ENCODE measurements around the gene GDPD1.
"Not testable (repeated sequence)": the region's sequence is repeated elsewhere in the genome, so short reads cannot be mapped to it uniquely, and the experiment has no call there.

Gene GDPD1

DNA sequence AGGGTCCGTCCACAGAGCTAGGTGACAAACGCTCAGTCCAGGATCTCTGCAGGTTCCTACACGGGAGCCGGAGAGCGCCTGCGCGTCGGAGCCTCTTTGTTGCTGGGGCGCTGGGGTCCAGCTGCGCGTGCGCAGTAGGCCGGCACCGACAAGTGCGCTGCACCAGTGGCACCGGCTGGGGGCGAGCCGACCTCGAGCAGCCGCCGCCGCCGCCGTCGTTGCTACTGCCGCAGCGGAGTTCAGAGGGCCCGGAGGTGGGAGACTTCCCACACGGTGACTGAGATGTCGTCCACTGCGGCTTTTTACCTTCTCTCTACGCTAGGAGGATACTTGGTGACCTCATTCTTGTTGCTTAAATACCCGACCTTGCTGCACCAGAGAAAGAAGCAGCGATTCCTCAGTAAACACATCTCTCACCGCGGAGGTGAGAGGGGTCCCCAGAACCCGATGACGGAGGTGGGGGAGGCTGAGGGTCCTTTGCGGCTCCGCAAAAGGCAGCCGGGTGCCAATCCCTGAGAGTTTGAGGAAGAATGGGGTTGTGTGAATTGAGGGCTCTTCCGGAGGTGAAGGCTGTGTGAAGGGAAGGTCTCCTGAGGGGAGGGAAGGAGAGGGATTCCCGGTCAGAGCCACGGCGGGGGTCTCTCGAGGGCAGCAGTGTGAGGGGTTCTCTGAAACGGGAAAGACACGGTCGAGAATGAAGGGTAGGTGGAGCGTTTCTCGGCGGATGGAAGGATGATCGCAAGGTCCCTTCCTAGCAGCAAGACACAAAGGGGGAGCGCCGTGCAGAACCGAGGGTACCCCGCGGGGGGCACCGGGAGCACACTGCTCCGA lies at the start of gene GDPD1:
Gene GDPD1, plus strand, starts transcription at position 184 of the 831 bp plus-strand sequence. Its CDS starts 99 bp downstream, at position 283.
- peak; percentile 50 for DNase-seq (ENCODE audit: low read depth, low spot score)
- peak within 1 kb of the TSS; percentile 13 for H3K27ac ChIP-seq

DNA sequence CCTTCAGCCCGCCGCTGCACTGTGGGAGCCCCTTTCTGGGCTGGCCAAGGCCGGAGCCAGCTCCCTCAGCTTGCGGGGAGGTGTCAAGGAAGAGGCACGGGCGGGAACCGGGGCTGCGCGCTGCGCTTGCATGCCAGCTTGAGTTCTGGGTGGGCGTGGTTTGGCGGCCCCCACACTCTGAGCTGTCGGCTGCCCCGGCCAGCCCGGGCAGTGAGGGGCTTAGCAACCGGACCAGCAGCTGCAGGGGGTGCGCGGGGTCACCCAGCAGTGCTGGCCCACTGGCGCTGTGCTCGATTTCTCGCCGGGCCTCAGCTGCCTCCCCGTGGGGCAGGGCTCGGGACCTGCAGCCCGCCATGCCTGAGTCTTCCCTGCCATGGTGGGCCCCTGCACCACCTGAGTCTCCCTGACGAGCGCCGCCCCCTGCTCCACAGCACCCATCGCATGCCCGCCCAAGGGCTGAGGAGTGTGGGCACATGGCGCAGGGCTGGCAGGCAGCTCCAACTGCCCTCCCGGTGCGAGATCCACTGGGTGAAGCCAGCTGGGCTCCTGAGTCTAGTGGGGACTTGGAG lies 47.8 kb upstream of the GDPD1 start:
- DNase-seq (ENCODE audit: low read depth, low spot score) = no peak
- no peak overlapping the region for H3K27ac ChIP-seq

DNA sequence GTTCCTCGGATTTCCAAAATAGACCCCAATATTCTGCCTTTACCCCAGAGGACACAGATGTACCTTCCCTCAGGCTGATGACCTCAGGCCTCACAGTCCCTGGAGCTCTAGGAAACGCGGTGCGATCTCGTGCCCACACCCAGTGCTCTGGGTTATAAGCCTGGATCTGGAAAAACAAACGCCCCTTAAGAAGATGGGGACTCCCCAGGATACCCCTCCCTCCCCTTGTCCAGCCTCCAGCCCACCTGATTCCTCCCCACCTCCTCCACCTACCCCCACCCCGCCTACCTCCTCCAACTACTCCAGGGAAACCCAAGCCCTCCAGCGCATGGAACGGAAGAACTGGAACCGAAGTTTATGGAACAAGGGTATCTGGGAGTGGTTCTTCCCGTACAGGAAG lies 45.6 kb upstream of the GDPD1 start:
- H3K27ac ChIP-seq = no peak overlapping the region
- no peak for DNase-seq (ENCODE audit: low read depth, low spot score)

DNA sequence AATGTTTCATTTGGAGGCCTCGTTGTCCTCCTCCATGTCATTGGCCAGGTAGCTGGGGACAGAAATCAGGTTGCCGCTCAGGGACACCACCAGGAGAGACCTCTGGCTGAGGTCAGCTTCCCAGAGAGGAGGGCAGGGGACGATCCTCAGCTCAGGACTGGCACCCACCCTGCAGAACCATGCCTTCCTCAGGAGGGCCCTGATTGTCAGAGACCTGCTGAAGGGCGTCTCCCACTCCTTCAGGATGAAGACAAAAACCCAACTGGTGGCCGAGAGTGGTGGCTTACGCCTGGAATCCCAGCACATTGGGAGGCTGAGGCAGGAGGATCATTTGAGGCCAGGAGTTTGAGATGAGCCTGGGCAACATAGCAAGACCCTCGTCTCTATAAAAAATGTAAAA lies 45.2 kb upstream of the GDPD1 start:
- no peak overlapping the region for H3K27ac ChIP-seq
- DNase-seq (ENCODE audit: low read depth, low spot score) = no peak

DNA sequence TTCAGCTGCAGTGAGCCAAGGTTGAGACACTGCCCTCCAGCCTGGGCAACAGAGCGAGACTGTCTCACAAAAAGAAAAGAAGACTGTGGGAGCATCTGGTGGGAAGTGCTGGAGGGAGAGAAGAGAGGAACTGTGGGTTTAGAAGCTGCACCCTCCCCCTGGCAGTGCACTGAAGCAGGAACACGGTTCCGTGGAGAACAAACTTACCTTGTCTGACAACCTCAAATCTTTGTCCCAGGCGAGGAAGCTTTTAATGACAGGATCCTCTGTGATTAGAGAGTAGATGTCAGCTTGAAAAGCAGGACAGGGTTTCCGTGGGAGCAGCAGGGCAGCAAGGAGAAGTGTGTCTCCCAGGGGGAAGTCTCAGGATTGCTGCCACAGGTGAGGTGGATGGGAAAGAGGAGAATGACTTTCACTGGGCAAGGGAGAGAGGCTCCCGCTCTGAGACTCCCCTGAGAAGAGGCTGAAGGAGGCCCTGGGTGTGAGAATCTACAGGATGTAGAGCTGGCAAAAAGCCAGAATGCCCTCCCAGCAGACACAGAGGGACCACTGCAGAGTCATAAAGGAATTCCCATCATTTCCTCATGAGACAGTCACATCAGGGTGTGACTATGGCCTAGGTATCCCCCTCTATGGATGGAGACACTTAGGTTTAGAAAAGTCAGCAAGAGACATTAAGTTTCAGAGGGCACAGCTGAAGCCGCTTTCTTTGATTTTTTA lies 41.9 kb upstream of the GDPD1 start:
- H3K27ac ChIP-seq = no peak overlapping the region
- no peak for DNase-seq (ENCODE audit: low read depth, low spot score)

DNA sequence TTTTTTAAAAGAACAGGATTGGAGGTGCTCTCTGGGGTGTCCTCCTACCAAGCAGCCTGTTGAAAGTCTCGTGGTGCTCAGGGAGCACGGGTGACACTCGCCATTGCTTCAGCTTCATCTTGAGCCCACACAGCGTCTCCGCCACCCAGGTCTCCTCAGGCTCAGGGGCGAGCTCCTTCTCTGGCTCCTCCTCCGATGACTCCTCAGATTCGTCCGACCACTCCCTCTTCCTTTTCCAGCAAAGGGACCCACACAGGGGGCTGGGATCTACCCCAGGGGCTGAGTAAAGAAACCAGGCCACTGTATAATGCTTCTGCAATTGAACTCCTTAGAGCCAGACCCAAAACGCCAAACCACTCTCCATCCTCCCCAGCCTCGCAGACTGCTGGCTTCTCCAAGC lies 40.7 kb upstream of the GDPD1 start:
- H3K27ac ChIP-seq; DNase-seq (ENCODE audit: low read depth, low spot score): not testable (repeated sequence)

DNA sequence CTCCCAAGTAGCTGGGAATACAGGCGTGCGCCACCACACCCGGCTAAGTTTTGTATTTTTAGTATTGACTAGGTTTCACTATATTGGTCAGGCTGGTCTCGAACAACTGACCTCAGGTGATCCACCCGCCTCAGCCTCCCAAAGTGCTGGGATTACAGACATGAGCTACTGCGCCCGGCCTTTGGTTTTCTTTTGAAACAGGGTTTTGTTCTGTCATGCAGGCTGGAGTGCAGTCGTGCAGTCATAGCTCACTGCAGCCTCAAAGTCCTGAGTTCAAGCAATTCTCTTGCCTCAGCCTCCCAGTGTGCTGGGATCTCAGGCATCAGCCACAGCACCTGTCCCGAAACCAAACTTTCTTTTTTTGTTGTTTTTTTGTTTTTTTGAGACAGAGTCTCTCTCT lies 39.7 kb upstream of the GDPD1 start:
- no peak overlapping the region for H3K27ac ChIP-seq
- DNase-seq (ENCODE audit: low read depth, low spot score) = no peak

DNA sequence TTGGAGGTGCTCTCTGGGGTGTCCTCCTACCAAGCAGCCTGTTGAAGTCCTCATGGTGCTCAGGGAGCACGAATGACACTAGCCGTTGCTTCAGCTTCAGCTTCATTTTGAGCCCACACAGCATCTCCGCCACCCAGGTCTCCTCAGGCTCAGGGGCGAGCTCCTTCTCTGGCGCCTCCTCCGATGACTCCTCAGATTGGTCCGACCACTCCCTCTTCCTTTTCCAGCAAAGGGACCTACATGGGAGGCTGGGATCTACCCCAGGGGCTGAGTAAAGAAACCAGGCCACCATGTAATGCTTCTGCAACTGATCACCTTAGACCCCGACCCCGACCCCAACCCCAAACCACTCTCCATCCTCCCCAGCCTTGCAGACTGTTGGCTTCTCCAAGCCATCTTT lies 38.8 kb upstream of the GDPD1 start:
- H3K27ac ChIP-seq = no peak overlapping the region
- no peak for DNase-seq (ENCODE audit: low read depth, low spot score)

DNA sequence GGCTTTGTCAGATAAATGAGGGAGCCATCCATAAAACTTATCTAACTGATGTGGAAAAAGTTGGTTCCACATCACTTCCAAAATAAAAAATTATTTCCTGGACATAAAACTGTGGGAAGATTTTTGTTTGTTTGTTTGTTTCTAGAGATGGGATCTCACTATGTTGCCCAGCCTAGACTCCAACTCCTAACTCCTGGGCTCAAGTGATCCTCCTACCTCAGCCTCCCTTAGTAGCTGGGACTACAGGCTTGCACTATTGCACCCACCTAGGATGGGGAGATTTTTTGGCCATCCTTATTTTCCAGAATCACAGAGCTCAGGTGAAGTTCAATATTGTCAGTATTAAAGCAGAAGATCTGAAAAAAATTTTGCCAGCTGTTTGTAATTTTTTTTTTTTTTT lies 34.3 kb upstream of the GDPD1 start:
- no peak for DNase-seq (ENCODE audit: low read depth, low spot score)
- H3K27ac ChIP-seq = no peak overlapping the region

DNA sequence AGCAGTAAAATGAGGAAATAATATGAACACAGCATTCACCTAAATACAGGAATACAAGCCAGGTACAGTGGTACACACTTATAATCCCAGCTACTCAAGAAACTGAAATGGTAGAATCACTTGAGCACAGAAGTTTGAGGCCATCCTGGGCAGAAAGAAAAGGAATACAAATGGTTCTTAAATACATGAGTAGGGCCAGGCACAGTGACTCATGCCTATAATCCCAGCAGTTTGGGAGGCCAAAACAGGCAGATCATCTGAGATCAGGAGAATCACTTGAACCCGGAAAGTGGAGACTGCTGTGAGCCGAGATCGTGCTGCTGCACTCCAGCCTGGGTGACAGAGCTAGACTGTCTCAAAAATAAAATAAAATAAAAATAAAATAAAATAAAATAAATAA lies 33.5 kb upstream of the GDPD1 start:
- DNase-seq (ENCODE audit: low read depth, low spot score) = no peak
- no peak overlapping the region for H3K27ac ChIP-seq

DNA sequence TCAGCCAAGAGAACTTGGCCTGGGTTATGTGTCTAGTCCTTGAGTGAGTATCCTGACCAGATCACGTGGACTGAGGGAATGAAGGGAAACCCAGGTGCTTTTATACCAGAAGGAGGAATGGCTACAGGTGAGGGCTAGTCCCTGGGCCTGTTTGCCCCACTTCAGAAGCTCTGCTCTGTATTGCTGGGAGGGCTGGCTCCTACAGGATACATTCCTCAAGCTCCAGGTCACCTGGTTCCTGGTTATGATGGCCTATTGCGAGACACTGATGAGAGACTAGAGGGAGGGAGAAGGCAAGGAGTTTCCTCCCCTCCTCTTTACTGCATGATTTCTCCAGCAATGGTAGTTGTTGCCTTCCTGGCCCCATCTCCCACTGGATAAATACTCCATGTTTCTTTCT lies 29.5 kb upstream of the GDPD1 start:
- no peak for DNase-seq (ENCODE audit: low read depth, low spot score)
- no peak overlapping the region for H3K27ac ChIP-seq

DNA sequence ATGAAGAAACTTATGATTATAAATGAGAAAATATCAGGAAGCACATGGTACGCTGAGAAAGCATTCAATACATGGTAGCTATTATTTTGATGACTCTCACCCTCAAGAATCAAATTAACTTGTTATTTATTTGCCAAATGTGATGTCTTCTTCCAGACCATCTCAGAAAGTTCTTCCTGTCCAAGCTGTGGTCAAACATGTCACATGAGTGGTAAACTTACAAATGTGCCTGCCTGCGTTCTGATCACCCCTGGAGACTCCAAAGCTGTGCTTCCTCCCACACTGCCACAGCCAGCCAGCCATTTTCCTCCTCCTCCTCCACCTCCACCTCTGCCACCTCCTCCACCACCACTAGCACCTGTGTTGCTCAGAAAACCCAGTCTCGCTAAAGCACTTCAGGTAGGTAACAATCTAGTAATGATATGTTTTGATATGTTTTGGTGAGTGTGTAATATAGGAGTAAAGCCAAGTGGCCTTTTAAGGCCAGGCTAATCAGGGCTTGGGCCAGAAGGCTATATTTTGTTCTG lies 26.9 kb upstream of the GDPD1 start:
- no peak for DNase-seq (ENCODE audit: low read depth, low spot score)
- H3K27ac ChIP-seq = no peak overlapping the region

DNA sequence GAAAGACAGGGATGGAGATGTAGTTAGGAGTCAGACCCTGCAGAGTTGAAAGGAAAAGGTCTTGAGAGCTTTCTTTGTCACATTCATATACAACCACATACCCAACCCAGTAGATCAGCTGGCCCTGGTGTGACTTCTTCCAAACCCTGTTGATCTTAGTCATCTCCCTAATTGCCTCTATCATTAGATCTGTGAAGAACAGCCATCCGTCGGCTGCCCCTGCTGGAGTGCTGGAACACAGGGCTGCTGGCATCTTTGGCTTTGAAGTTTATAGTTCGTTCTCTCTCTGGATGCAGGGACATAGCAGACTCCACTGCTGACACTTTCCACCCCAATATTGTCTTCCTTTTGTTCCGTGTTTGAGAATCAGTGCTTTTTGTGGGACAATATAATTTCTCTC lies 20.9 kb upstream of the GDPD1 start:
- no peak overlapping the region for H3K27ac ChIP-seq
- no peak for DNase-seq (ENCODE audit: low read depth, low spot score)

DNA sequence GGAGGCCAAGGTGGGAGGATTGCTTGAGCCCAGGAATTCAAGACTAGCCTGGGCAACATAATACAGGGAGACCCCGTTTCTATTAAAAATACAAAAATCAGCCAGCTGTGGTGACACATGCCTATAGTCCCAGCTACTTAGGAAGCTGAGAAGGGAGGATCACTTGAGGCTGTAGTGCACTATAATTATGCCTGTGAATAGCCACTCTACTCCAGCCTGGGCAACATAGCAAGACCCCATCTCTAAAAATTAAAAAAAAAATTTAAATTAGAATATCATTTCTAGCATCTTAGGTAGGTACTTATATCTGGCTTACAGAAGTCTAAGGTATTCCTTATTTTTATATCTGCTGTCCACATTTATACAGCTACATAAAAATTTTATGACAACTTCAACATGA lies 18.0 kb upstream of the GDPD1 start:
- DNase-seq (ENCODE audit: low read depth, low spot score) = no peak
- no peak overlapping the region for H3K27ac ChIP-seq

DNA sequence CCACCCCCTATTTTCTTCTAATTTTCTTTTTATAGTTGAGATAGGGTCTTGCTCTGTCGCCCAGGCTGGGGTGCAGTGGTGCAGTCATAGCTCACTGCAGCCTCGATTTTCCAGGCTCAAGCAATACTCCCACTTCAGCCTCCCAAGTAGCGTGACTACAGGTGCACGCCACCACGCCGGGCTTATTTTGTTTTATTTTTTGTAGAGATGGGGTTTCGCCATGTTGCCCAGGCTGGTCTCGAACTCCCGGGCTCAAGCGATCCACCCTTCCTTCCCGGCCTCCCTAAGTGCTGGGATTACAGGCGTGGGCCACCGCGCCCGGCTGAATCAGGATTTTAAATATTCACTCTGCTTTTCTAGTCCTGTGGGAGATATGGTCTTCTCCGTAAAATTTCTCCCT lies 941 bp upstream of the GDPD1 start:
- no peak for DNase-seq (ENCODE audit: low read depth, low spot score)
- H3K27ac ChIP-seq = no peak overlapping the region

DNA sequence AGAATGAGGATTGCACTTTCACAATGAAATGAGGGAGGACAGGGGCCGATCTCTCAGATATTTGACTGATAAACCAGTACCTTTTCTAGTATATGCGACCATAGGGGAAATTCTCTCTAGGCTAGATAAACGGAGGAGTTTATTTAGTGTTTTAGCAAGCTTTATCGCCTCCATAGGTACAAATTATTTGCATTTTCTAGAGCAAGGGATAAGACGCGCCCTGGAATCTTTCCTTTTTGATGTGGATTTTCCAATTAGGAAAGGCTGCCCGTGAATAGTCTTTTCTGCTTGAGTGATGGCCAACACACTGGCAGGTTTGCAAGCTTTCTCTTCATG lies 351 bp upstream of the GDPD1 start:
- H3K27ac ChIP-seq = no peak overlapping the region

DNA sequence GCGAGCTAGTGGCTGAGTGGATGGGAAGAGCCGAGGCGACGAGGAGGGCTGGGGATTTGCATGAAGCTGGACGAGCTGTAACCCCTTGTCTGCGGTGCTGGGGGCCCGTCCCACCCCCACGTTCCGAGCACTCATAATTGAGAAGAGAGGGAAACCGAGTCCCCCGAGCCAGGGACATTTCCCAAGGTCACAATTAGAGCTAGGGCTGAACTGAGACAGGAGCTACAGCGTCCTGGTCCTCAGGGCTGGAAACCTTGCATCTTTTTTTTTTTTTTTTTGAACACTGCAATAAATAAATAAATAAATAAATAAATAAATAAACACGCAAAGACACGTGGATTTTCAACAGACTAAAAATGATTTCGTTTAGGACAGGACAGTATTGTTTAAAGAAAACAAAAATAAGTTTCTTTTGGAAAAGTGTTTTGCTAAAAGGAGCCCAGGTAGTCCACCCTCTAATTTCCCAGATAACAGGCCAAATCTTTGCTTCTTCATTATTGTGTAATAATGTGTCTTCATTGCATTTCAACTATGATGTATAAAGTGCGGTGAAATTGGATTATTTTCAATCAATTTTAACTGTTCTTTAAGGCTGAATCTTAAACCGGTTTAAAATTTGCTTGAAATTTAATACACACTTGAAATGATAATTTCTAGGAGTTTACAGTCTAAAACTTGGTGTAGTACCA lies 992 bp downstream of the GDPD1 start:
- no peak overlapping the region for H3K27ac ChIP-seq
- DNase-seq (ENCODE audit: low read depth, low spot score) = no peak

More for the DNA sequence above, 351 bp upstream of the GDPD1 start:
- DNase-seq (ENCODE audit: low read depth, low spot score) = no peak

DNA sequence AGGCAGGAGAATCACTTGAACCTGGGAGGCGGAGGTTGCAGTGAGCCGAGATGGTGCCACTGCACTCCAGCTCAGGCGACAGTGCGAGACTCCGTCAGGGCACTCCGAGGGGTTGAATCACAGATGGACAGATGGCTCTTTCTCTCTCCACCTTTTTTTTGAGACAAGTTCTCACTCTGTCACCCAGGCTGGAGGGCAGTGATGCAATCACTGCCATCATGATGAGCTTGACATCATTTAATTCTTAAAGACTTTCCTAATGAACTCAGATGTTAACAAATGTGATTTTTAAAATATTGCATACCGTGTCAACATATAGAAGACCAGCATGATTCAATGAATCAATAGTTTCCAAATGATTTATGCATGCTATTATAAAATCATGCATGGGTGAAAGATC lies 3.5 kb downstream of the GDPD1 start:
- H3K27ac ChIP-seq = no peak overlapping the region

DNA sequence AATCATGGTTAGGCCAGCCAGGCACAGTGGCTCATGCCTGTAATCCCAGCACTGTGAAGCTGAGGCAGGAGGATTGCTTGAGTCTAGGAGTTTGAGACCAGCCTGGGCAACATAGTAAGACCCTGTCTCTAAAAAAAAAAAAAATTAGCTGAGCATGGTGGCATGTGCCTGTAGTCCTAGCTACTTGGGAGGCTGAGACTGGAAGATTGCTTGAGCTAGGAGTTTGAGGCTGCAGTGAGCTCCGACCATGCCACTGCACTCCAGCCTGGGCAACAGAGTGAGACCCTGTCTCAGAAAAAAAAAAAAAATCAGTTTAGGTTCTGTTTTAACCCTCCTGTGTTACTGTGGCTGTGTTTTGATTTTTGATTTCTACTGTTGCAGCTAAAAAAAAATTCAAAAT lies 8.3 kb downstream of the GDPD1 start:
- not testable (repeated sequence) for DNase-seq (ENCODE audit: low read depth, low spot score); H3K27ac ChIP-seq

More for the DNA sequence above, 3.5 kb downstream of the GDPD1 start:
- no peak for DNase-seq (ENCODE audit: low read depth, low spot score)

DNA sequence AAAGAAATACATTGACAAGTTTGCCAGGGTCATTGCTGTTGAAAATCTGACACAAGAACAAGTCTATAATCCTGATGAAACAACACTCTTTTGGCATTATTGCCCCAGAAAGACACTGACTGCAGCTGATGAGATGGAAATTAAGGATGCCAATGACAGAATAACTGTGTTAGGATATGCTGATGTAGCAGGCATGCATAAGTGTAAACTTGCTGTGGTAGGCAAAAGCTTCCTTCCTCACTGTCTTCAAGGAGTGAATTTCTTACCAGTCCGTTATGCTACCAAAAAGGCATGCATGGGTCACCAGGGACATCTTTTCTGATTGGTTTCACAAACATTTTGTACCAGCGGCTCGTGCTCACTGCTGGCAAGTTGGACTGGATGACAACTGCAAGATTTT lies 10.5 kb downstream of the GDPD1 start:
- H3K27ac ChIP-seq = no peak overlapping the region
- DNase-seq (ENCODE audit: low read depth, low spot score) = no peak

DNA sequence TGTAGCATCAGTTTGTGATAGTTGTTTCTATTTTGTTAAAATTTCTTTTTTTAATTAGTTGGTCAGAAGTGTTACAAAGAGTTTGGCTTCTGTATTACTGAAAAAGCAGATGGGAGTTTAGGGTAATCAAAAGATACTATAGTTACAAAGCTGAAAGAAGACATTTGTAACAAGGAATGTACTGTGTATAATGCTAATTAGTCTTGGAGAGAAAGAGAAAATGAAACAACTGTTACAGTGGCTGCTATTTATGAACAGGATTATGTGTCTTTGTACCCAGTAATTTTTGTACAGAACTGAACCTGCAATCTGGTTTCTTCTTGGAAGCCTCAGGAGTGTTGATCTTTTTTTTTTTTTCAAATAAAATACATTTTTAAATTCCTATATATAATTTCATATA lies 14.3 kb downstream of the GDPD1 start:
- DNase-seq (ENCODE audit: low read depth, low spot score) = no peak
- H3K27ac ChIP-seq = no peak overlapping the region
